OCI-LY3 (cell line): Measurements from ENCODE around the gene PDE4D.

Source experiments
- H2AFZ ChIP-seq: fragments of 200-600, 300-600 bp; shearing (Covaris generic); 2 replicates; pipeline ENCODE4 v1.6.0; 2014; ENCODE audit warnings: antibody characterized with exemption, low read depth, low read length
- H3K27ac ChIP-seq: fragments of 200-600, 300-600 bp; sonication (generic); 2 replicates; pipeline ENCODE4 v1.5.1; 2014; ENCODE audit warnings: mild to moderate bottlenecking, low read length, moderate library complexity, mixed read lengths
- H3K27me3 ChIP-seq: fragments of 200-600, 300-600 bp; sonication (generic); 2 replicates; pipeline ENCODE4 v1.6.1; 2014; ENCODE audit warnings: low read depth, low read length, mixed read lengths
- H3K36me3 ChIP-seq: fragments of 200-600, 300-600 bp; sonication (generic); replicated peaks from 2 replicates; pipeline ENCODE3; 2014; ENCODE audit warnings: low read depth, low read length, mixed read lengths
- H3K4me1 ChIP-seq: fragments of 300-600, 200-600 bp; sonication (generic); 2 replicates; pipeline ENCODE4 v1.6.1; 2014; ENCODE audit warnings: low read length, mixed read lengths
- H3K4me2 ChIP-seq: fragments of 200-600, 300-600 bp; sonication (generic); 2 replicates; pipeline ENCODE4 v1.6.1; 2014; ENCODE audit warnings: low read length, mixed read lengths
- H3K4me3 ChIP-seq: fragments of 300-600, 200-600 bp; sonication (generic); 2 replicates; pipeline ENCODE4 v1.5.1; 2014; ENCODE audit warnings: antibody characterized with exemption, mild to moderate bottlenecking, low read length, moderate library complexity
- H3K79me2 ChIP-seq: fragments of 300-600, 200-600 bp; shearing (Covaris generic); 2 replicates; pipeline ENCODE4 v1.6.1; 2014; ENCODE audit warnings: mild to moderate bottlenecking, low read length, mixed read lengths
- H3K9ac ChIP-seq: fragments of 300-600, 200-600 bp; shearing (Covaris generic); 2 replicates; pipeline ENCODE4 v1.6.0; 2014; ENCODE audit warnings: mild to moderate bottlenecking, low read length, moderate library complexity
- H3K9me3 ChIP-seq: fragments of 200-600, 300-600 bp; shearing (Covaris generic); 2 replicates; pipeline ENCODE4 v1.6.1; 2014; ENCODE audit warnings: low read length, mixed read lengths; ENCODE audit not compliant: insufficient read depth
- H4K20me1 ChIP-seq: fragments of 200-600, 300-600 bp; sonication (generic); 2 replicates; pipeline ENCODE4 v1.6.1; 2016; ENCODE audit warnings: low read length, mixed read lengths; ENCODE audit not compliant: insufficient read depth
- EZH2phosphoT487 ChIP-seq: fragments of 200-600 bp; shearing (Covaris generic); IDR thresholded peaks from 2 replicates; pipeline ENCODE4 v1.6.1; 2018; ENCODE audit warnings: antibody characterized with exemption, mixed run types, low read depth
- TF ChIP-seq, protein P1 (sequence below): fragments of 200-600, 300-600 bp; sonication (generic); IDR thresholded peaks from 2 replicates; pipeline ENCODE4 v1.5.1; 2014; ENCODE audit warnings: antibody characterized with exemption, low read length, low read depth

PDE4D gene

DNA sequence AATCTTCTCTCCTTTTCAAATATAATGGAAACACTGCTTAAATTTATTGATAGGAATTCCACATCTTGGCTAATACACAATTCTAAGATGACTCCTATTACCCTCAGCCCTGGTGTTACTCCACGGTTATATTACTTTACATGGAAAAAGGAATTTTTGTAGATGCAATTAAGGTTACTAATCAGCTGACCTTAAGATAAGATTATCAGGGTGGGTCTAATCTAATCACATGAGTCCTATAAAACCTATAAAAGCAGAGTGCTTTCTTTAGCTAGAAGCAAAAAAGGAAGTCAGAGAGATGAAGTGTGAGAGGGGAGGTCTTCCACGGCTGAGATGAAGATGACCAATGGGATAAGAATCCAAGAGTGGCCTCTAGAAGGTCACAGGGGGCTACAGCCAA, 268.6 kb downstream of the PDE4D start:
- no peaks in the 10 kb centered on the region for H3K36me3 ChIP-seq
- no peaks in the 10 kb centered on the region for H3K27me3 ChIP-seq
- H3K79me2 ChIP-seq, result no peaks in the 10 kb centered on the region
- no peak overlapping the region for H2AFZ ChIP-seq
- H3K27ac ChIP-seq, result no peak overlapping the region
- no peak overlapping the region for H3K9ac ChIP-seq
- no peak overlapping the region for H3K4me3 ChIP-seq
- H4K20me1 ChIP-seq, result no peaks in the 10 kb centered on the region
- no peak overlapping the region for H3K4me2 ChIP-seq
- H3K9me3 ChIP-seq, result no peaks in the 10 kb centered on the region
- H3K4me1 ChIP-seq, result no peaks in the 10 kb centered on the region
- no peak for TF ChIP-seq EZH2phosphoT487
- TF ChIP-seq, protein P1, sequence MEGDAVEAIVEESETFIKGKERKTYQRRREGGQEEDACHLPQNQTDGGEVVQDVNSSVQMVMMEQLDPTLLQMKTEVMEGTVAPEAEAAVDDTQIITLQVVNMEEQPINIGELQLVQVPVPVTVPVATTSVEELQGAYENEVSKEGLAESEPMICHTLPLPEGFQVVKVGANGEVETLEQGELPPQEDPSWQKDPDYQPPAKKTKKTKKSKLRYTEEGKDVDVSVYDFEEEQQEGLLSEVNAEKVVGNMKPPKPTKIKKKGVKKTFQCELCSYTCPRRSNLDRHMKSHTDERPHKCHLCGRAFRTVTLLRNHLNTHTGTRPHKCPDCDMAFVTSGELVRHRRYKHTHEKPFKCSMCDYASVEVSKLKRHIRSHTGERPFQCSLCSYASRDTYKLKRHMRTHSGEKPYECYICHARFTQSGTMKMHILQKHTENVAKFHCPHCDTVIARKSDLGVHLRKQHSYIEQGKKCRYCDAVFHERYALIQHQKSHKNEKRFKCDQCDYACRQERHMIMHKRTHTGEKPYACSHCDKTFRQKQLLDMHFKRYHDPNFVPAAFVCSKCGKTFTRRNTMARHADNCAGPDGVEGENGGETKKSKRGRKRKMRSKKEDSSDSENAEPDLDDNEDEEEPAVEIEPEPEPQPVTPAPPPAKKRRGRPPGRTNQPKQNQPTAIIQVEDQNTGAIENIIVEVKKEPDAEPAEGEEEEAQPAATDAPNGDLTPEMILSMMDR, result no peak

DNA sequence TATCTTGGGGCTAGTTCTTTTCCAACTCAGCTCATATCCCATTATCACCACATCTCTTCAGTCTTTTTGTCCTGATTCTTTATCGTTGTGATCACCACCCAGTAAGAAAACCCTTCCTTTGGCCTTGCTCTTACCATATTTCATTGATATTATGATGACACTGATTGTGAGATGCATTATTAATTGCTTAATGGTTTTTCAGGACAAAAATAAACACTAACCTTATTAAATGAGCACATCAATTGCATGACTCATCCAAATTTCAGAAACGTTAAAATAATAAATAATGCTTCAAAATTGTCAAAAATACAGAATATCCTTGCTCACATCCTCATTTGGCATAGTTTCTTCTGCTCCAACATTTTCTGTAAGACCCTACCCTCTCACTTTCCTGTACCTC, 270.7 kb downstream of the PDE4D start:
- H3K4me2 ChIP-seq, result no peak overlapping the region
- no peak overlapping the region for H3K4me3 ChIP-seq
- H2AFZ ChIP-seq, result no peak overlapping the region
- no peaks in the 10 kb centered on the region for H3K79me2 ChIP-seq
- no peaks in the 10 kb centered on the region for H3K36me3 ChIP-seq
- no peak overlapping the region for H3K27ac ChIP-seq
- no peaks in the 10 kb centered on the region for H3K4me1 ChIP-seq
- no peak for TF ChIP-seq EZH2phosphoT487
- TF ChIP-seq, protein P1, result no peak
- no peaks in the 10 kb centered on the region for H3K27me3 ChIP-seq
- no peak overlapping the region for H3K9ac ChIP-seq
- no peaks in the 10 kb centered on the region for H3K9me3 ChIP-seq
- H4K20me1 ChIP-seq, result no peaks in the 10 kb centered on the region

DNA sequence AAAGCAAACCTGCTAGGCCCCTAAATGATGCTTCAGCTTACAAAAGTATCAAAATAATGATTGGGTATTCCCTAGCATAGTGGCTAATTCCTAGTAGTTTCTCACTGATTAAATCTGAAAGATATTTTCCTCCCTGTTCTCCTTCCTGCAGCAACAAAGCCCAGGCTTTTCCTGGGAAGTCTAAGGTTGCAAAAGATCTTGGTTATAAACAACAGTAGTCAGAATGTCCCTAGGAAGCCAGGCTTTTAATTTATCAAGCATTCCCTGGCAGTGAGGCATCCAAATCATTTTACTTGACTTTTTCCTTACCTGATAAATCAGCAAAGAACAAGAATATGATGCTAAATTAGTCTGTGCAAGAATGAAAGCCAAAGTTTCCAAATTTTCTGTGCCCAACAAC, 272.0 kb downstream of the PDE4D start:
- H3K79me2 ChIP-seq, result no peaks in the 10 kb centered on the region
- H4K20me1 ChIP-seq, result no peaks in the 10 kb centered on the region
- no peaks in the 10 kb centered on the region for H3K27me3 ChIP-seq
- H3K36me3 ChIP-seq, result no peaks in the 10 kb centered on the region
- no peaks in the 10 kb centered on the region for H3K9me3 ChIP-seq
- H3K27ac ChIP-seq, result no peak overlapping the region
- no peak overlapping the region for H3K4me3 ChIP-seq
- no peak overlapping the region for H3K4me2 ChIP-seq
- TF ChIP-seq EZH2phosphoT487, result no peak
- TF ChIP-seq, protein P1, result no peak
- no peaks in the 10 kb centered on the region for H3K4me1 ChIP-seq
- H2AFZ ChIP-seq, result no peak overlapping the region
- no peak overlapping the region for H3K9ac ChIP-seq

DNA sequence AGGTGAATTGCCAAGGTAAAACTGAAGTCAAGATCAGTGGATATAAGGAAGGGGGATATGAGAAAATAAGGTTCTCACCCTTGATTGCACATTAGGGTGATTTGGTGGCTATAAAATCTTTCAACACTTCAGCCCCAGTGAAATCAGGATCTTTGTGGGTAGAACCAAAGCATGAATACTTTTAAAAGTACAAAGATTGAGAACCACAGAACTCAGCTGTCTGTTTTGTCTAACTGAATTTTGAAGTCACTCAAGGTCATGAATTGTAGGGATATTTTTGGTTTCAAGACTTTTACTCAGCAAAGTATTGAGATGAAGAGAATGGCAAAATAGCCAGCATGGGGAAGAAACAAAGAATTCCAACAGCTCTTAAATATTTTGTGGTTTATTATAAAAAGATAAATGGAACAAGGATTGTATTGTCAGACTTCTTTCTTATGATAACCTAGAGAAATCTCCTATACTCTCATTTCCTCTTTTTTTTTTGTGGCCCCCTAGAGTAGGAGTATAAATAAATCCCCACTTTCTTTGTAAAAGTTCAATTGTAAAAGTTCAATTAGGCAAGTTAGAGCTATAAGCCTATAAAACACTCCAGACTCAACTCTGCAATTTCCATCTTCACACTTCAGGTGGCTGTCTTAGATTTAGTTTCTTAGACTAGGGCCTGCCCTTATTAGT, 272.9 kb downstream of the PDE4D start:
- Histone ChIP-seq H3K9ac (no peak overlapping the region), H3K9me3 (no peaks in the 10 kb centered on the region), H3K27ac (no peak overlapping the region), H2AFZ (no peak overlapping the region), H3K36me3 (no peaks in the 10 kb centered on the region), H4K20me1 (no peaks in the 10 kb centered on the region), H3K79me2 (no peaks in the 10 kb centered on the region), H3K4me1 (no peaks in the 10 kb centered on the region), H3K27me3 (no peaks in the 10 kb centered on the region), H3K4me3 (no peak overlapping the region), H3K4me2 (no peak overlapping the region)
- TF ChIP-seq EZH2phosphoT487, result no peak
- TF ChIP-seq, protein P1, result no peak
